GM21528 (cell line): ENCODE results near the gene GFAP.

ENCODE experiments used
- ATAC-seq: cut with Tn5 transposase; IDR thresholded peaks from one replicate; pipeline ENCODE4 v1.9.1; 2021; ENCODE audit warnings: mild to moderate bottlenecking, moderate library complexity; ENCODE audit not compliant: unreplicated experiment, low FRiP score

Gene GFAP

GRCh38 chr17:44903012-44903685 is 12.2 kb downstream of the GFAP start:
- ATAC-seq: no peak

GRCh38 chr17:44902135-44902760 is 13.1 kb downstream of the GFAP start:
- ATAC-seq: no peak

GRCh38 chr17:44901411-44901921 is 13.8 kb downstream of the GFAP start:
- no peak for ATAC-seq

- ATAC-seq: no peak
Observed at GRCh38 chr17:44900894-44901293, 14.4 kb downstream of the GFAP start.

- peak; percentile 83 for ATAC-seq
Observed at GRCh38 chr17:44899074-44899782, 16.1 kb downstream of the GFAP start, which contains the start of gene EFTUD2. TSS of gene EFTUD2 (minus strand) at chr17:44899445. CDS start at chr17:44894521, 4,924 bp downstream.

- ATAC-seq: no peak
Observed at GRCh38 chr17:44898768-44899073, 16.6 kb downstream of the GFAP start.

- ATAC-seq: no peak
Observed at GRCh38 chr17:44894642-44895041, 20.7 kb downstream of the GFAP start.

- no peak for ATAC-seq
Observed at GRCh38 chr17:44892250-44892649, 23.1 kb downstream of the GFAP start.

GRCh38 chr17:44889003-44889402 is 26.3 kb downstream of the GFAP start:
- no peak for ATAC-seq

- ATAC-seq: no peak
Observed at GRCh38 chr17:44887971-44888954, 27.0 kb downstream of the GFAP start.

- no peak for ATAC-seq
Observed at GRCh38 chr17:44887016-44887415, 28.3 kb downstream of the GFAP start.

- no peak for ATAC-seq
Observed at GRCh38 chr17:44884941-44885340, 30.4 kb downstream of the GFAP start.

- no peak for ATAC-seq
Observed at GRCh38 chr17:44881145-44881544, 34.2 kb downstream of the GFAP start.

- ATAC-seq: no peak
Observed at GRCh38 chr17:44880062-44880461, 35.2 kb downstream of the GFAP start.

GRCh38 chr17:44879376-44879775 is 35.9 kb downstream of the GFAP start:
- no peak for ATAC-seq

- ATAC-seq: no peak
Observed at GRCh38 chr17:44878627-44879221, 36.6 kb downstream of the GFAP start.

- ATAC-seq: no peak
Observed at GRCh38 chr17:44877121-44877520, 38.2 kb downstream of the GFAP start.

- ATAC-seq: no peak
Observed at GRCh38 chr17:44875761-44876160, 39.5 kb downstream of the GFAP start.

GRCh38 chr17:44872131-44872768 is 43.0 kb downstream of the GFAP start:
- ATAC-seq: no peak

- no peak for ATAC-seq
Observed at GRCh38 chr17:44871556-44871955, 43.7 kb downstream of the GFAP start.
